HL-60 (cell line): Measurements from ENCODE around the gene LGI2.

ENCODE experiments used
- DNase-seq, 2 experiments: peaks; one replicate each; pipeline ENCODE4 v3.0.0-alpha.2; 2010 to 2020; ENCODE audit warnings: low read depth in 1 of 2, low spot score in 1 of 2
- H3K27ac ChIP-seq: fragments of 250-450 bp; sonication (Bioruptor Pico); replicated peaks from 2 replicates; pipeline ENCODE4 v1.5.1; 2020; ENCODE audit warnings: mild to moderate bottlenecking, moderate library complexity
- H3K27me3 ChIP-seq: fragments of 250-450 bp; sonication (Bioruptor Pico); 2 replicates; pipeline ENCODE4 v1.5.1; 2021; ENCODE audit warnings: mild to moderate bottlenecking, moderate library complexity; ENCODE audit not compliant: insufficient read depth, poor library complexity, severe bottlenecking
- H3K4me3 ChIP-seq: replicated peaks from 2 replicates; pipeline ENCODE4 v1.5.1; 2011; ENCODE audit warnings: mild to moderate bottlenecking, control low read depth, low read length; ENCODE audit not compliant: insufficient read depth
- GABPA ChIP-seq: IDR thresholded peaks from 2 replicates; pipeline ENCODE4 v1.6.1; 2012; ENCODE audit warnings: low read depth
- POLR2AphosphoS5 ChIP-seq: IDR thresholded peaks from 2 replicates; pipeline ENCODE4 v1.6.1; 2012; ENCODE audit warnings: low read depth
- SPI1 ChIP-seq: IDR thresholded peaks from 2 replicates; pipeline ENCODE4 v1.6.1; 2012; ENCODE audit warnings: low read depth, mild to moderate bottlenecking, borderline replicate concordance
- TF ChIP-seq, protein P1 (sequence below): IDR thresholded peaks from one replicate; pipeline ENCODE4 v1.5.1; 2011; ENCODE audit warnings: low read length, control low read depth, inconsistent platforms; ENCODE audit not compliant: insufficient read depth
- TF ChIP-seq, protein P2 (sequence below): IDR thresholded peaks from 2 replicates; pipeline ENCODE4 v1.6.1; 2012; ENCODE audit warnings: low read depth; ENCODE audit not compliant: insufficient replicate concordance

LGI2 gene

DNA sequence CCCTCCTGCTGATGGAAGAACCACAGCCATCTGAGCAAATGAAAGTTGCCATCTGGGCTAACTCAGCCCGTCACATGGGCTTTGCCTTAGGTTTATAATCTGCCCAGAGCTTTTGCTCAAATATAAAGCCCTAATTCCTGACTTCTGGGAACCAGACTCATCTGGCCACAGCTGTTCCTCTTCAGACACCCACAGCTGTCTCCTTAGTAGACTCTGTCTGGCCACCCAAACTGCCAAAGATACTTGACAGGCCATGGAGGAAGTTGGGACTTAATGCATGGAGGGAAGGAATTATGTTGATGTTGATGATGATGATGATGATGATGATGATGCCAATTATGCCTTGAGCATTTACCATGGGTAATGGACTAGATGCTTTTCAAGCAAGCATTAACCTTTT lies 8.0 kb downstream of the LGI2 start:
- DNase-seq: no peak
- peaks cover 9% of the 10 kb centered on the region for H3K27me3 ChIP-seq
- H3K27ac ChIP-seq: no peak overlapping the region
- TF ChIP-seq, protein P1, sequence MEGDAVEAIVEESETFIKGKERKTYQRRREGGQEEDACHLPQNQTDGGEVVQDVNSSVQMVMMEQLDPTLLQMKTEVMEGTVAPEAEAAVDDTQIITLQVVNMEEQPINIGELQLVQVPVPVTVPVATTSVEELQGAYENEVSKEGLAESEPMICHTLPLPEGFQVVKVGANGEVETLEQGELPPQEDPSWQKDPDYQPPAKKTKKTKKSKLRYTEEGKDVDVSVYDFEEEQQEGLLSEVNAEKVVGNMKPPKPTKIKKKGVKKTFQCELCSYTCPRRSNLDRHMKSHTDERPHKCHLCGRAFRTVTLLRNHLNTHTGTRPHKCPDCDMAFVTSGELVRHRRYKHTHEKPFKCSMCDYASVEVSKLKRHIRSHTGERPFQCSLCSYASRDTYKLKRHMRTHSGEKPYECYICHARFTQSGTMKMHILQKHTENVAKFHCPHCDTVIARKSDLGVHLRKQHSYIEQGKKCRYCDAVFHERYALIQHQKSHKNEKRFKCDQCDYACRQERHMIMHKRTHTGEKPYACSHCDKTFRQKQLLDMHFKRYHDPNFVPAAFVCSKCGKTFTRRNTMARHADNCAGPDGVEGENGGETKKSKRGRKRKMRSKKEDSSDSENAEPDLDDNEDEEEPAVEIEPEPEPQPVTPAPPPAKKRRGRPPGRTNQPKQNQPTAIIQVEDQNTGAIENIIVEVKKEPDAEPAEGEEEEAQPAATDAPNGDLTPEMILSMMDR: no peak
- TF ChIP-seq POLR2AphosphoS5 (no peak), GABPA (no peak), SPI1 (no peak)
- TF ChIP-seq, protein P2, sequence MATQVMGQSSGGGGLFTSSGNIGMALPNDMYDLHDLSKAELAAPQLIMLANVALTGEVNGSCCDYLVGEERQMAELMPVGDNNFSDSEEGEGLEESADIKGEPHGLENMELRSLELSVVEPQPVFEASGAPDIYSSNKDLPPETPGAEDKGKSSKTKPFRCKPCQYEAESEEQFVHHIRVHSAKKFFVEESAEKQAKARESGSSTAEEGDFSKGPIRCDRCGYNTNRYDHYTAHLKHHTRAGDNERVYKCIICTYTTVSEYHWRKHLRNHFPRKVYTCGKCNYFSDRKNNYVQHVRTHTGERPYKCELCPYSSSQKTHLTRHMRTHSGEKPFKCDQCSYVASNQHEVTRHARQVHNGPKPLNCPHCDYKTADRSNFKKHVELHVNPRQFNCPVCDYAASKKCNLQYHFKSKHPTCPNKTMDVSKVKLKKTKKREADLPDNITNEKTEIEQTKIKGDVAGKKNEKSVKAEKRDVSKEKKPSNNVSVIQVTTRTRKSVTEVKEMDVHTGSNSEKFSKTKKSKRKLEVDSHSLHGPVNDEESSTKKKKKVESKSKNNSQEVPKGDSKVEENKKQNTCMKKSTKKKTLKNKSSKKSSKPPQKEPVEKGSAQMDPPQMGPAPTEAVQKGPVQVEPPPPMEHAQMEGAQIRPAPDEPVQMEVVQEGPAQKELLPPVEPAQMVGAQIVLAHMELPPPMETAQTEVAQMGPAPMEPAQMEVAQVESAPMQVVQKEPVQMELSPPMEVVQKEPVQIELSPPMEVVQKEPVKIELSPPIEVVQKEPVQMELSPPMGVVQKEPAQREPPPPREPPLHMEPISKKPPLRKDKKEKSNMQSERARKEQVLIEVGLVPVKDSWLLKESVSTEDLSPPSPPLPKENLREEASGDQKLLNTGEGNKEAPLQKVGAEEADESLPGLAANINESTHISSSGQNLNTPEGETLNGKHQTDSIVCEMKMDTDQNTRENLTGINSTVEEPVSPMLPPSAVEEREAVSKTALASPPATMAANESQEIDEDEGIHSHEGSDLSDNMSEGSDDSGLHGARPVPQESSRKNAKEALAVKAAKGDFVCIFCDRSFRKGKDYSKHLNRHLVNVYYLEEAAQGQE: no peak
- no peak overlapping the region for H3K4me3 ChIP-seq

DNA sequence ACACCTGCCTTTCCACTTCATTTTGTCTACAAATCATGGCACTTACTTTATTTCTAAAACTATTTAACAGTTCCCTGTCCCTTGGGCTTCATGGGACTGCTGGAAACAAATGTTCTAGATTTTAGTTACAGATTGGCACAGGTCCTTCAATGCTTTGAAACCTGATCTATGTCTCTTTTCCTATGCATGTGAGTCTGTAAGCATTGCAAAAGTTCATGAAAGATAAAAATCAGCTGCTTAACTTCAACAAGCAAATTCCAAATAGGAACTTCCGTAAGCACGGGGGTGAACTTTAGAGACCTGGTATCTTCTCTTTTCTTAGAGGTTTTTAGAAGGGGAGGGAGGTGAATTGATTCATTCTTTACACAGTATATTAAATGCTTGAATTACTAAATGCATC lies 9.5 kb downstream of the LGI2 start:
- no peak overlapping the region for H3K27ac ChIP-seq
- no peak for DNase-seq
- TF ChIP-seq, protein P1: no peak
- TF ChIP-seq GABPA: no peak
- TF ChIP-seq, protein P2: no peak
- no peak for TF ChIP-seq SPI1
- no peak for TF ChIP-seq POLR2AphosphoS5
- H3K4me3 ChIP-seq: no peak overlapping the region
- H3K27me3 ChIP-seq: peaks cover 3% of the 10 kb centered on the region

DNA sequence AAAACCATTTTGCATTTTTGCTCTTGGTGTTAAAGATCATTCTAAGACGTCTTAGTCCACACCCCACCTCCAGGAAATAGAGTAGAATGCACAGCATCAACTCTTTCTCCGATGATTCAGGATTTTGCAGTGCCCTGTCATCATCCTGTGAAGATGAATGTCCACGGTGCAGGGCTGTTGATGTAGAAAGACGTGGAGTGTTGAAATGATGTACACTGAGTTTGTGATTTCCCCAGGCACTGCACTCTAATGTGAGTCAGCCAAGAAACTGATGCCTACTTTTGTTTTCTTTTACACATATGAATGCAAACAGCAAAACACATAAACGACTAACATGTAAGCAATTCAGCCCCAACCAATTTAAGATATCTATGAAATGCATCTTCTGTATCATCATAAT lies 10.5 kb downstream of the LGI2 start:
- H3K27ac ChIP-seq: no peak overlapping the region
- H3K4me3 ChIP-seq: no peak overlapping the region
- H3K27me3 ChIP-seq: peaks cover 3% of the 10 kb centered on the region
- TF ChIP-seq, protein P2: no peak
- TF ChIP-seq POLR2AphosphoS5: no peak
- TF ChIP-seq SPI1: no peak
- no peak for TF ChIP-seq GABPA
- TF ChIP-seq, protein P1: no peak
- no peak for DNase-seq
